EL (cell line): ENCODE measurements around the gene ROBO1.

Experiments
- DNase-seq: peaks from one replicate; pipeline ENCODE4 v3.0.0-alpha.2; 2016

The ROBO1 gene

DNA sequence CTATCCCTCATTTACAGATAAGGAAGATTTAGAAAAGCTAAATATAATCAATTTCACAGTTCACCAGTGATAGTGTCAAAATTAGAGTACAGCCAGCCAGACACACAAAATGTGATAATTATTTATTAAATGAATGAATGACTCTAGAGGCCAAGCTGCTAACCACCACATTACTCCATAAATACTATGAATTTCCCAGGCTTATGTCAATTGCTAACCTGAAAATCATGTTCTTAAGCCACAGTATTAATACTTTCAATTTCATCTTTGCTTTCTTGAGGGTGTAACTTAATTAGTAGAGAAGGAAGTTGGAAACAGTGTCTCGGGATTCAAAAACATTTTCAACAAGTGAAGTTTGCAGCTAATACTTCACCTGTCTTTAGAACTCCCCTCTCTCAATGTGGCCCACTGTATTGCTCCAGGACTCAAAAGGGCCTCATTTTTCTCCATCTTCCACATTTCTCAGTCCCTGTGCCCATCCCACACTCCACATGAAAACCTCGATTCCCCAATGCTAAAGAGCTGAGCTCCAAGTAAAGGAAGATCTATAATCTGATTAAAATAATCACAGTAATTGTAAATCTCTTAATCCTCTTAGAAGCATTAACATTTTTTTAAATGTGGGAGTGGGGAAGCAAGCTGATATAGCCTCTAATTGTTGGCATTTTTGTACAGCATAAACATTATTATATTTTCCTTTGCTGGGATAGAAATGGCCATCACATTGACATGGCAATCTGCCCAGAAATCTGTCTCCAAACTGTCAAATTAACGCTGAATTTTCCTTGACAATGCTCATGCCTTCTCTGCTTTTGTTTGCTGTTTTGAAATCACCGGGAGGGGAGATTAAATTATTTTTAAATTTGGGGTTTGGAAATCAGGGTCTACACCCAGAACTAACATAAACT lies 765.1 kb downstream of the ROBO1 start:
- DNase-seq, result no peak

DNA sequence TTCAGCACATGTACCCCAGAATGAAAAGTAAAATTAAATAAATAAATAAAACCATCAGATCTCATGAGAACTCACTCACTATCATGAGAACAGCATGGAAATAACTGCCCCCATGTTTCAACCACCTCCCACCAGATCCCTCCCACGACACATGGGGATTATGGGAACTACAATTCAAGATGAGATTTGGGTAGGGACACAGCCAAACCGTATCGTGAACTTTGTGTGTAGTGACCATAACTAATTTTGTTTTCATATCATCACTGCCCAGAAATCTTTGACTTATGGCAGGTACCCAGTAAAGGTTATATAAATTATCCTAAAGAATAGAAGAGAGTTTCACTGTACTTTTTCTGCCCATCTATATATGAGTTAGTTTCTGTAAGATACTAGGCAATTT lies 766.5 kb downstream of the ROBO1 start:
- DNase-seq, result no peak

DNA sequence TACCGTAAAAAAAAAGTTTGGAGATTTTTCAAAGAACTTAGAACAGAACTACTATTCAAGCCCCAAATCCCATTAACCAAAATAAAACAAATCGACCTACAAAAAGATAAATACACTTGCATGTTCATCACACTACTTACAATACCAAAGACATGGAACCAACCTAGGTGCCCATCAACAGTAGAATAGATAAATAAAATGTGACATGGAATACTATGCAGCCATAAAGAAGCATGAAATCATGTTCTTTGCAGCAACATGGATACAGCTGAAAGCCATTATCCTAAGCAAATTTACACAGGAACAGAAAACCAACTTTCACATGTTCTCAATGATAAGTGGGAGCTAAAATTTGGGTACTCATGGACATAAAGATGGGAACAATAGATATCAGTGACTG lies 768.7 kb downstream of the ROBO1 start:
- DNase-seq, result no peak

DNA sequence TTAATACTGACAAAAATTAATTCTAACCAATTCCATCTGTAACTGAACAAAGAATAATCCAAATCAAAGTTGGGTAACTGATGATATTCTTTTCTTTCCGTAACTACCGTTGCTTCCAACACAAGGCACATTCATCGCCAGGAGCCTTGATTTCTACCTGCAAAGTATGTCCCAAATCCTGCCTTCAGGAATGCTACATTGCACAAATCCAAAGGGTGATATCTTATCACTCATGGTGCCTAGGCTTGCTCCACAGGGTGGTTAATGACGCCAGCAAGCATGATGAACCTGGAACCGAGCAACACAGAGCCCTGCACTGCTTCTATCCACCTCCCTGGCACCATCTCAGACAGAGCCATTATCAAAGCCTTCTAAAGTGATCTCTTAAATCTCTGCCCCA lies 772.7 kb downstream of the ROBO1 start:
- DNase-seq, result no peak

DNA sequence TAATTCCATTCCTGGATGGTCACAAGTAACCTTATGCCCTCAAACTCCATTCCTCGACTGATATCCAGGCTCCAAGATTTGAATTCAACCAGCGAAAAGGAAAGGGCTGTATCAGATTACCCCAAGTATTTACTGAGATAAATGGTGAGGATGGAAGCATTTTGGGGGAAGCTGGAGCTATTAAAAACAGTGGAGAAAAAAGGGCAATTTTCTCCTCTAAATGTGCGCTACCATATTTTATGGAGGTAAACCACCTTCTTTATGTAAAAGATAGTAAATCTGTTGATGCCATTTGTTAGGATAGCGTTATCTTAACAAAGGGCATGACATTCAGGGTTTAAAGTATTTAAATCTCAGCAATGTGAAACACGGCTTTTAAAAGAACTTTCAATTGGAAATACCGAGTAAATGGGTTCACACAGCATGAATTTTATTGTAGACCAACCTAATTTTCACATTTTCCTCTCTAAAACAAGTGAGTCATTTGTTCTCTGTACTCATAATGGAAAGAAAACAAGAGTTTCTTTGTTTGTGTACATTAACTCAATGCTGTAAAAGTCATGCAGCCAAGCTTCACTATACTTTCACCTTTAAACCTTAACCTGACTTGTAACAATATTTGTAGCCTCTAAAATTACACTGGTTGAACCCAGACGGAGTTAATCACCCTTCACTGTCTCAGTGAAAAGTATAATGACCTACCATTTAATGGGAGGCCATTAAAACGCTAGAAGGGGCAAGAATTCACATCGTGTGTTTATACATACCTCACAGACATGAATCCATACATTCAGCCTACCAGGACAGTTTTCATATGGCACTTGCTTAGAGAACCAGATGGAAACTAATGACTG lies 773.4 kb downstream of the ROBO1 start:
- no peak for DNase-seq

DNA sequence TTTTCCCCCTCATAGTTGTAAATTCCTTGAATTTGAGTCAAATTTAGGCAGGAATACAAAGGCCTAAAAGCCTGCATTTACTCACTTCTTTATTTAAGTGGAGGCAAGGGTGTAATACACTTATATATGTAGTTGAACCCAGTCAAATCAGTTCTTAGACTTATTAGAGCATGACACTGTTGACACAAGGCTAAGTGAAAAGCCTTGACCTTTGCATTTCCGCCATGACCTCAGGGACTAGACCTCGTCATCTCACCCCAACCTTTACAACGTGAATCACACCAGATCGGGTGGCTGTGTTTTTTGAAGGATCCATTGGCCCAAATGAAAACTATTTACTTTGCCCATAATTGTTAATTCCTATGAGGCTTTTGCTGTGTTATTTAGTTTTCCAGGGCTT lies 774.4 kb downstream of the ROBO1 start:
- no peak for DNase-seq

DNA sequence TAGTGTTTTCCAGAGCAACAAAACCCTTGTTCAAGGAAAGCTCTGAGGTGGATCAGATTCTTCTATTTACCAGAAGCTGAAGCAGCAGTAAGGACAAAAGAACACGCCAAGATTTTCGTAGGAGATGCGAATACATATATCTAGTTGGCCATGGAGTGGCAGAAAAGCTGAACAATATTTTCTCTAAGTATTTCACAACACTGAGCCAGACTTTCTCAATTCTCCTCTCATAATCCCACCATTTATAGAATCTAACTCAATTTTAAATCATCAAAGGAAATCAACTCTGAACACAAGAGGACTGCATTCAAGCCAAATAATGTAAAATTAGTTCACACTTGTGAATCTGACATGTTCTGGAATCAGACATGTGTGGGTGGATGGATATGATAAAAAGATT lies 775.0 kb downstream of the ROBO1 start:
- no peak for DNase-seq

DNA sequence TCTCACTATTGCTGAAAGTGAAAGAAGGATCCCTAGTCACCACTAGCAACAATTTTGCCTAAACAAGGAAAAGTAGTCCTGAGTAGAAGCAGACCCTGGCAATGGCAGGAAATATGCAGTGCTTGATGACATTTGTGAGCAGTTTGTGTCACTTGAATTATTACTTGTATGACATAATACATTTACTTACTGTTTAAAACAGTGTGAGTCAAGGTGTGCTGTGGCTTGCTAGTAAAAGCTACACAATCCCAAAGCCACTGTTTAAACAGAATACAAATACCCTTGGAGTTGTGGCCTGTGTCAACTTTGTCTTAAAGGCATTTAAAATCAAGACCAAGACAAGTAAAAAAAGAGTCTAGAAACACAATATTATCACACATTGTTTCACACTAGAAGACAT lies 775.4 kb downstream of the ROBO1 start:
- DNase-seq, result no peak

DNA sequence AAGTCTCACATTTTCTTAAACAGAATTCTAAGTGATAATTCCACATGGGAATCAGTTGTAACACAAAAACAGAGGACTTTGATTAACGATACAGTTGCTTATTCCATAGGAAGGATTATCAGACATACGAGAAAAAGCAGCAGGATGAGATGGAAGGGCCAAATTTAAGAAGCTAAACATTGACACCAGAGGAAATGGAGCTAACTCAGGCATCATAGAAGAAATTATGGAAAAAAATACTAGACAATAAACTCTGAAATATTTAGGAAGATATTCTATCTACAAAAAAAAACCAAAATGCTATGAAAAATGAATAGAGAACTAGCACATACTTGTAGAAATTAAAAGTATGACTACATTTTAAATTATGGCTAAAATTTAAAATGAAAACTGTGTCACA lies 776.1 kb downstream of the ROBO1 start:
- no peak for DNase-seq

DNA sequence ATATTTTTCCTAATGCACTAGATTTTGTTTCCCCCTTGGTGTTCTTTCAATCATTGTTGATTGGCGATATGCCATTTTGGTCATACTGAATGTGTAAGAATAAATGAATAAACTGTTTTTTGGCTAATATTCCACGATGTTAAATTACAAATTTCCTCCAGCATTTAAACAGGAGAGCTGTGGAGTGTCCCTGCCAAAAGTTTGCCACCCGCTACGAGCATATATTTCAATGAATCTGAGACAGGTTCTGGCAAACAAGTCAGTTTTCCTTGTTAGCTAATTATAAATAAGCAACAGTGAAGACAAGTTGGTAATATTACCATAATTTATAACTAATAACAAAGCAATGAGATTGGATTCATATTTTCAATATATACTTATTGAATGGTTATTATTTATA lies 777.6 kb downstream of the ROBO1 start:
- no peak for DNase-seq

DNA sequence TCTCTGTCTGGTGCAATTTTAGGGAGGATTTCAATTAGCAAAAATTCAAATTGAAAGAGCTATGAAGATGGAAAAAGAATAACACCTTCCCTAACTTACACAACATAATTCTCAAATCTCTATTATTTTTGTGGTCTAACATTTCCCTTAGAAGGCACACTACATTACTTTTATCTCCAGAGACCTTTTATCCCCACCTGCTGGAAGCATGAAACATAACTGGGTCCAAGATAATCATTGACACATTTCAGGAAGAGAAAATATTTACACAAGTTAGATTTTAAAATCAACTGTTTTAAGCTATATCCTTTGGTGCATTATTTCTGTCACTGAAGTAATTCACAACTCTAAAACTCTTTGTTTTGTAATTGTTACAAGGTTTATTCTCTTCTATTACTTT lies 779.5 kb downstream of the ROBO1 start:
- peak; percentile 25 for DNase-seq

DNA sequence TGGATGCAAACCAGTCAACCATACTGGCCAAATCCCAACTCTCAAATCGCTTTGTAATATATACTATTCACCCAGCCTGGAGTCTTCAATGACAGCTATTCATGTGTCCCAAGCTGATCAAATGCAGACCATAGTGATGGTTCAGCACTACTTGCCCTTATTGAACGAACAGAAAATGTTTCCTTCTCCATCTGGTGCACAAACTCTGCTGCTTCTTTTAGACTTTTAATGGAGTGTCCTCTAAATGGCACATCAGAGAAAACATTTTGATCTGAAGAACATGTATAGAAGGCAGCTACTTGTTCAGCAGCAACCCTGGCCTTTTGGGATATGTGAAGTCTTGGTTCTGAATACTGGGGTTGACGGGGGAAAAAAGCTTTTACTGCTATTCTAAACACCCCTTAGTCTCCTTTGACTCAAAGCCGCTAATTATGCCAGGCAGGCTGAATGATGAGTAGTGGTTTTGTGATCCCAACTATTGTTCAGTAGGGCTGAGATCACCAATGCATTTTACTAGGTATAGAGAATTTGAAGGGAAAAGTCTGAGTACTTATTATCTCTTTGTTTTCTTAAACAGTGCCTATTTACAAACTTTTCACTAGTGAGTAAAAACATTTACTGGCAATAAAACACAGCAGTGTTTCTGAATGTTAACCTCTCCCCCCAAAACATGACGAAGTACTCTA lies 781.2 kb downstream of the ROBO1 start:
- no peak for DNase-seq

DNA sequence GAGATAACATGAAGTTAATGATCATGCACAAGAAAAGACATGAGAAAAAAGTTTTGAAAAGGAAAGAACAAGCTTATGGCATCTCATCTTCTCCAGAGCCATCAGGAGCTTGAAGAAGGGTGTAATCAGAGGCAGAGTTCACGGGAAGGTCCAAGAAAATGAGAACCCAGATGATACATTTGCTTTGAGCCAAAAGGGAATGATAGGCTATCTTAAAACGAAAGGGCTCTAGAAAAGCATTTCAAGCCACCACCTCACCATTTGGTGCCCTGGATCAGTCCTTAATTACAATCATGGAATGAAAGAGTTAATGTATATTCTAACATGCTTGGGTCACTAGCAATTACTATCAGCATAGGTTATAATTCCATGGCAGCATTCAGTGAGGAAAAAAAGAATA lies 781.8 kb downstream of the ROBO1 start:
- no peak for DNase-seq

DNA sequence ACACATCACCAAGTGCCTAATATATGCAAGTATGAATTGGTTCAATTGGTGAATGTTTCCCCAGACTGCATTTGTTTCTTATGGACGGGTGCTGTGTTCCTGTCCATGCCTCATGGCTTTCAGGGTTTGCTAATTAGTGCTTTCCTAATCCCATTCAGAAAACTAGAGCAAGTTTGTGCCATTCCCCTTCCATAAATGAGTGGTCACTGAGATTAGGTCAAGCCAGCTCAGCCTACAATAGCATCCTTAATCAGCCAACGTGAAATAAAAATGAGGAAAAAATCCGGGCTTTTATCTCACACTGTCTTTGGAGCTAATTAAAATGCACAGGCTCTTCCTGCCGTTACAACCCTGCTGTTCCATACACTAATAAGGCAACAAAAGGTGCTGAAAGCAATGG lies 788.8 kb downstream of the ROBO1 start:
- DNase-seq, result no peak

DNA sequence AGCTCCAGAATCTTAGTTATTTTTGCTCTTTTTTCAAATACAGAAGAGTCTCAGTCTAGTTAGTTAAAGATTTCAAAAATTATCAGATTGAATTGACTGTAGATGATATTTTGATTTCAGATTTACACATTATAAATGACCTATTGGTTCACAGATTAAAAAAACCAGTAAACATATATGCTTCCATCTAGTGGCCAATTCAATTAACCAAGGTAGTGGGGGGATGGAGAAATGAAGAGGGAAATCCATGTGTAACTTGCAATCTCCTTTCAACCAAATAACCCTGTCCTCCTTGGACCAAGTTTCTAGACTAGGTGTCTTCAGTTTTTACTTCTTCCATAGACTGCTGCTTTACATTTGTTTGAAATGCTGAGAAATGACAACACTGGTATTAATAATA lies 789.8 kb downstream of the ROBO1 start:
- peak; percentile 35 for DNase-seq

DNA sequence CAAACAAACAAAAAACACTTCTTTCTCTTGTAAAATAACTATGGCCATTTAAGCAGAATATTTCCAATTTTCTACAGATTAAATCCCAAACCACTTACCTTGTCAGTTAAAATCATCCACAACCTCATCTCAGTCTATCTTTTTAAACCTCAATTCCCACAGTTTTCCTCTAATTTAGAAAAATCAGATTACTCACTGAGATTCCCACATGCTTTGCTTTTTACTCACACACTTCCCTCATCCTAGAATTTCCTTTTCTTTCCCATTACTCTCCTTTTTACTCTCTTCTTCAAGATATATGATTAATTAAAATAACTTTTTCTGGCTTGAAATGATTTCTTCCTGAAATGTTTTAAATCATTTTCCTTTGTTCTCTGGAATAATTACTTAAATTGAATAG lies 790.7 kb downstream of the ROBO1 start:
- DNase-seq, result peak; percentile 40

DNA sequence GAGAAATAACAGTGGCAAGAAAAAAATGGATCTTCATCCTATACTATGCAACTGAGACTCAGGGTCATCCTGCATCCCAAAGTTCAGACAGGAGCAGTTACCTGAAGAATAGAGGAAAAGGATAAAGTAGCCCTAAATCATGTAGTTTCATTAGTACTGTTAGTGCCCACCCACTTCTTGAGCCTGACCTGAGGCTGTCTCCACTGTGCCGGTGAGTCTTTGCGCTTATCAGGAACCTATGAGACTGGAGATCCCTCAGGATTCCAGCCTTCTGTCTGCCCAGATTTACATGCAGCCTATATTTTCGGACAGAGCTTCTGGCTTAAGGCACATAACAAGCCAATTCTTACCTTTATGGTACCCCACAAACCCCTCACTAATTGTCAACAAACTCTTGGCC lies 791.6 kb downstream of the ROBO1 start:
- DNase-seq, result no peak

DNA sequence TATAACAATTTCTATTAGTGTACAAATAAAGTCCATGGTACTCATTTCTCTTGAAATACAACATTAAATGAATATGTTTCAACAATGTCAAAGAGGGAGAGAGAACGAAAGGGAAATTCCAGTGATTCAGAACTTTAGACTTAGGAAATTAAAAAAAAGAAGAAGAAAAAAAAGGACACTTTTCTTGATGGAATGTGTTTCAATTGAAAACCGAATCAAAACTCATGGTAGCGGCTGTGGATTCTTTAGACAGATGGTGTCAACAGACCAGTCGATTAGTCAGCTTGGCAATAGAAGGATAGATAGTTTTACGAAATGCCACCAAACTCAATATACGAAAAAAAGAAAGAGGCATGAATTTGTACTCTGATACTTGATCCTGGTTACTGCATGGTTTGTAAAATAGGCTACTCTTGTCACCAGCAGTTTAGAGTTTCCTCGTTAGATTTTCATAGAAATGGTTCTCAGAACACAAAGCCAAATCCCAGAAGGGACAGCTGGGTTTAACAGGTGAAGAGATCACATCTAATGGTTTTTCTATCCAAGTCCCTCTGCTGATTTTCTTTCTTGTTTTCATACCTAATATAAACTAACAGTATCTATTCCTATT lies 793.5 kb downstream of the ROBO1 start:
- peak; percentile 72 for DNase-seq

DNA sequence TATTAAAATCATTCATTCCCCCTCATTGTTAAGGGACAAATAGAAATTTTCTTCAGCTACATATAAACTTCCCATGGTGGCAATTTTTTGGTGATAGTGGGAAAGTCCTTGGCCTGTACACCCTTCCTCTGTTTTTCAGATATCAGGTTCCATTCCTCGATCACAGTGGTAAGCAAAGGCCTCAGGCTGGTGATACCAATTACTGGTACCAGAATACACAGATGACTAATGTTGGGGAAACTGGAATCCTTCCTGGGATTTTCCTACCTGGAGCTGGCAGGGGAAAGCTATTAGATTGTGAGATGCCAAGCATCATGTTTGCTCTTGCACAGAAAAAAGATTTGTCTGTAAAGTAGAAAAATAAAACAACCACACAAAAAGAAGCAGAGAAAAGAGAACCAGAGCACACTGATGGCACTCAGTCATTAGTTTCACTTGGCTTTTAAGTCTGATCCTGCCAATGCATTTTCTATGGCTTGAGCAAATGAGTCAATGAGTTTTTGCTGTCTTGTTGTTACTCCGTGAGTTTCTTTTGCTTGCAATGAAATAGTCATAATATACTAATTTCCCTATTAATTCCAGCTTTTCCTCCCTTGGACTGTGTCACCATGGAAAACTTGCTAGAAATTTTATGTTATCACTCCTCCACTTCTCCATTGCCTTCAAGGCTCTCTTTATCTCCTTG lies 795.0 kb downstream of the ROBO1 start:
- no peak for DNase-seq

DNA sequence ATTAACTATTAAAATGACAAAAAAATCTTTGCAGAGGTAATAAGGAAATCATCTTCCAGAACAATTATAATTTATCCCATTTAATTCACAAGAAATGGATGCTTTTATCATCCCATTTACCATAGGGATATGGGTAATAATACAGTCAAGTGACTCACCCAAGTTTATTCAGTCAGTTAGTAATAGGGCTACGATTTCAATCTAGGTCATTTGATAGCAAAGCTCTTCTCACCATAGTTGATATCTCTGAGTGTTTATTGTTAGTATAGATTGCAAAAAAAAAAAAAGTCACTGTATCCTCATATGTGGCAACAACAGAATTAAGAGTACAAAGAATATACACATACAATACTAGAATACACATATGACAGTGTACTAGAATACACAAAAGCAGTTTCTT lies 797.1 kb downstream of the ROBO1 start:
- DNase-seq, result no peak

DNA sequence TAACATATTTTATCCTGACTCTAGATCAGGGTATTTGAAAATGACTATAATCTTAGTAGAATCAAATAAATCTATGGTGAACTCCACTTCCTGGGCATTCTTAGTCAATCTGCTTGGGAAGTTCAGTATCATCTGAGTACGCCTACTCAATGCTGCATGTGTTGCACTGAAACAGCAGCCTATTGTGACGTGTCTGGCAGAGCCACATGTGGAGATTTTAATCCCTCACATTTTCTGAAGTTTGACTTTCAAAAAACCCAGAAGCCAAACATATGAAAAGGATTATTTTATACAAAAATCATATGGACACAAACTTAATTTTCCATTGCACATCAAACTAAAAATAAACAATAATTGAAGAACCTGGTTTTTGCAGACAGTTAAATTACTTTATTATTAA lies 798.3 kb downstream of the ROBO1 start:
- DNase-seq, result no peak

DNA sequence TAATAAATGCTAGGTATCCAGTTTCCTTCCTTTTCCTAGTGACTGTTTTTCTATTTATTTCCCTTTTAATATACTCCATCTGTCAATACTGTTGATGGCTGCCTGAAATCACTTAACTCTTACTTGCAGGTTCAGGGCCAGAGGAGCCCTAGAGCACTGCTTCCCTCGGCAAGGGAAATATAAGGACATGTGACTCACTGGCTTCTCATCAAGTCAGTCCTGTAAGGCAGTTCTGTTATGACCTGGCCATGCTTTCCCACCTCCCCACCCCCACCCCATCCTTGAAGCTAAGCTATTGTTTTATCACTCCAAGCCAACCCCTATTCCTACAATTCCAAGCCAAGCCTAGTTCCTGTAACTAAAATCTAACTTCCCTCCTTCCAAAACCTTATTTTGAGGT lies 800.7 kb downstream of the ROBO1 start:
- DNase-seq, result no peak

DNA sequence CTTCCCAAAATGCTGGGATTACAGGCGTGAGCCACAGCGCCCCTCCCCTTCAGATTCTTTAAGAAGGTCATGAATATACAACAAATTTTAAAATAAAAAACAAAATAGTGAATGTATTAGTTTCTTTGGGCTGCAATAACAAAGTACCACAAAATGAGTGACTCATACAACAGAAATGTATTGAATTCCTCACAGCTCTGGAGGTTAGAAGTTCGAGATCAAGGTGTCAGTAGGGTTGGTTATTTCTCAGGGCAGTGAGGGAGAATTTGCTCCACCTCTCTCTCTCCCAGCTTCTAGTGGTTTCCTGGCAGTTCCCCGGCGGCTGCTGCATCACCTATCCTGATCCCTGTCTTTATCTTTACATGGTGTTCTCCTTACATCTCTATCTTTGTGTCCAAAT lies 804.0 kb downstream of the ROBO1 start:
- DNase-seq, result peak; percentile 47
